ENCODE measurements around the gene PNLIP. TPM values are rescaled to one million over a fixed set of nuclear protein-coding genes. Genes with fewer than 3 reads are reported as not detected.

The PNLIP gene
- total RNA-seq, 1 donor, result not detected

DNA sequence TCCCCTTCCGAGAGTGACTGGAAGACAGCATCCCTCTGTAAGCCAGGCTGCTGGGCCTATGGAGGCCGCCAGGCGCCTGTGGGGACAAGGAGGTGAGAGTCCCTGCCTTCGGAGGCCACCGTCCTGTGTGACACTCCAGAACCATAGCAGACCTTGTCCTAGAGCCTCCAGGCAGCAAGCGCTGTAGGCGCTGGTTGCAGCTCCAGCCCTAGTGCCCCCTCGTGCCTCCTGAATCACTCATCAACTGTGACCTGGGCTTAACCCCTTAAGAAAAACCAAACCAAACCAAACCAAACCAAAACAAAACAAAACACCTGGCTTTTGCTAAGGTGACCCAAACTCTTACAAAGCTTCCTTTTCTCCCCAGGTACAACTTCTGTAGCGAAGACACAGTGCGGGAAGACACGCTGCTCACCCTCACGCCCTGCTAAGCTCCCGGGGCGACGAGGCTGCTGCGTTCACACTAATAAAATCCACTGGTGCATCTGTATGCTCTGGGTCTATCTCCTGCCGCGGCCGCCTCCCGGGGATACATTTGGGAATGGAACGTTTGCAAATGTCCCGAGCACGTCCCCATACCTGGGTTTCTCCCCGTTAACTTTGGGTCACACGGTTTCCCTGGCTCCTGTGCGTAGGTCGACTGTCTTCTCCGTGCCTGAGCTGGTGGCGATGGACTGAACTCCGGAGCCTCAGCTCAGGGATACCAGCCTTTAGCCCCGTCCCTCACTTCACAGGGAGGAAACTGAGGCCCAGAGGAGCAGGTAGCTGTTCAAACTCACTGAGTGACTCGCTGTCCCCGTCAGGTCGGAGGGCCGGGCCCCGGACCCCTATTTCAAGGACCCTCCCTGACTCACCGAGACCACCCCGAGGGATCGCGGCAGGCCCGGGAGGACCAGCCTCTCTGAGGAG is 63.2 kb downstream of the PNLIP start:
- H2AFZ ChIP-seq (ENCODE audit: low read length), result no peak overlapping the region
- DNase-seq (ENCODE audit: insufficient read length, low spot score, missing footprints), result no peak
- H3K27me3 ChIP-seq (ENCODE audit: insufficient read depth, low read length), result no peaks in the 10 kb centered on the region
- H3K36me3 ChIP-seq (ENCODE audit: insufficient read depth, low read length), result no peaks in the 10 kb centered on the region
- H3K4me1 ChIP-seq (ENCODE audit: insufficient read depth, low read length), result no peaks in the 10 kb centered on the region
- H3K27ac ChIP-seq (ENCODE audit: low read depth, low read length), result no peak overlapping the region
- no peak overlapping the region for H3K4me3 ChIP-seq (ENCODE audit: insufficient read depth, low read length)
- no peaks in the 10 kb centered on the region for H4K20me1 ChIP-seq (ENCODE audit: insufficient read depth, low read length)
- H3K9me3 ChIP-seq (ENCODE audit: low read depth, low read length), result no peaks in the 10 kb centered on the region
- TF ChIP-seq, protein P1, sequence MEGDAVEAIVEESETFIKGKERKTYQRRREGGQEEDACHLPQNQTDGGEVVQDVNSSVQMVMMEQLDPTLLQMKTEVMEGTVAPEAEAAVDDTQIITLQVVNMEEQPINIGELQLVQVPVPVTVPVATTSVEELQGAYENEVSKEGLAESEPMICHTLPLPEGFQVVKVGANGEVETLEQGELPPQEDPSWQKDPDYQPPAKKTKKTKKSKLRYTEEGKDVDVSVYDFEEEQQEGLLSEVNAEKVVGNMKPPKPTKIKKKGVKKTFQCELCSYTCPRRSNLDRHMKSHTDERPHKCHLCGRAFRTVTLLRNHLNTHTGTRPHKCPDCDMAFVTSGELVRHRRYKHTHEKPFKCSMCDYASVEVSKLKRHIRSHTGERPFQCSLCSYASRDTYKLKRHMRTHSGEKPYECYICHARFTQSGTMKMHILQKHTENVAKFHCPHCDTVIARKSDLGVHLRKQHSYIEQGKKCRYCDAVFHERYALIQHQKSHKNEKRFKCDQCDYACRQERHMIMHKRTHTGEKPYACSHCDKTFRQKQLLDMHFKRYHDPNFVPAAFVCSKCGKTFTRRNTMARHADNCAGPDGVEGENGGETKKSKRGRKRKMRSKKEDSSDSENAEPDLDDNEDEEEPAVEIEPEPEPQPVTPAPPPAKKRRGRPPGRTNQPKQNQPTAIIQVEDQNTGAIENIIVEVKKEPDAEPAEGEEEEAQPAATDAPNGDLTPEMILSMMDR (IDR thresholded peaks at IDR 0.05; ENCODE audit: extremely low read depth, low read depth, low read length), result no peak
- H3K79me2 ChIP-seq (ENCODE audit: insufficient read depth, low read length), result no peaks in the 10 kb centered on the region
- no peak overlapping the region for H3K4me2 ChIP-seq (ENCODE audit: insufficient read depth, low read length)

DNA sequence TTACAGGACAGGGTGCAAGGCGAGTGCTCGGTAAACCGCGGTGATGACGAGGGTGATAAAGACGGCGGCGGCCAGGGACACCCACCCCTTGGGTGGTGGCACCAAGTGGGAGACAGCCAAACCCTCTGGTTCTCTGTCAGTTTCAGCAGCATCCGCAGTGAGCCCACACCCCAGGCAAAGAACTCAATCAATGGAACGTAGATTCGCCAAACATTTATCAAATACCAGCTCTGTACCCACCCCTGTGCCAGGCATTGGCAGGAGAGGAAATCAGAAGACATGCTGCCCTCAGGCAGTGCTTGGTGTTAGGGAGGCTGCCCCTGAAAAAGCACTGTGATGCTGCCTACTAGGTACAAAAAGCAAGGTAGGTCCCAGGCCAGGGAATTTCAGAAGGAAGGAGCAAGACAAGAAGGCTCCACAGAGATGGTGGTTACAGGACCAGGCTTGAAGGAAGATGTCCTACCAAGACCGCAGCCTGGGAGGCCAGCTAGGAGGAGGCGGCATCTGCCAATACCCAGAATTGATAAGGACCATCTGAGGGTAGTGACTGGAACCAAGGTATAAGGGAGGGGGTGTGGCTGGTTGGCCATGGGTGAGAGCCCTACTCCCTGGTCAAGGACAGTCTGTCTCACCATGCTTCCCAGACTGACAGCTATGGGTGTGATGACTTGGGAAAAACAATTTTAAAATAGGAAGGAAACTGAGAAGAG is 64.9 kb downstream of the PNLIP start:
- Histone ChIP-seq H2AFZ (ENCODE audit: low read length) (no peak overlapping the region), H3K9me3 (ENCODE audit: low read depth, low read length) (no peaks in the 10 kb centered on the region), H3K4me2 (ENCODE audit: insufficient read depth, low read length) (no peak overlapping the region), H3K79me2 (ENCODE audit: insufficient read depth, low read length) (no peaks in the 10 kb centered on the region), H3K36me3 (ENCODE audit: insufficient read depth, low read length) (no peaks in the 10 kb centered on the region), H3K4me3 (ENCODE audit: insufficient read depth, low read length) (no peak overlapping the region), H3K27me3 (ENCODE audit: insufficient read depth, low read length) (no peaks in the 10 kb centered on the region), H4K20me1 (ENCODE audit: insufficient read depth, low read length) (no peaks in the 10 kb centered on the region), H3K4me1 (ENCODE audit: insufficient read depth, low read length) (no peaks in the 10 kb centered on the region), H3K27ac (ENCODE audit: low read depth, low read length) (no peak overlapping the region)
- no peak for DNase-seq (ENCODE audit: insufficient read length, low spot score, missing footprints)
- TF ChIP-seq, protein P1 (IDR thresholded peaks at IDR 0.05; ENCODE audit: extremely low read depth, low read depth, low read length), result no peak

DNA sequence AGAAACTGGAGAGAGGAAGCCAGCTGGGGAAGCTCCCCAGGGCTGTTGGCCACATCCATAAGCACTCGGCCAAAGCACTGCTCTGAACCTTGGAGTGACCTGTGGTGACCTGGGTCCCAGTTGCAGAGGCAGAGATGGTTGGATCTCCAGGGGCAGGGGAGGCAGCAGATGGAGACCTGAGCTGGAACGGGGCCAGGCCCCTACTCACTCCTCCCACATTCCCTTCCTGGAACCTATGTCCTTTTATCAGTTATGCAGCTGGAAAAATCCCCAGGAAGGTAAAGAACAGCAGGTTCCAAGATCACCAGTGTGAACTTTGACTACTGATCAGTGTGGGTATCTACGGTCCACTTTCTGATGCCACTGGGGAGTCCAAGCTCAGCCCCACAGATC is 65.4 kb downstream of the PNLIP start:
- no peaks in the 10 kb centered on the region for H3K27me3 ChIP-seq (ENCODE audit: insufficient read depth, low read length)
- no peaks in the 10 kb centered on the region for H3K4me1 ChIP-seq (ENCODE audit: insufficient read depth, low read length)
- TF ChIP-seq, protein P1 (IDR thresholded peaks at IDR 0.05; ENCODE audit: extremely low read depth, low read depth, low read length), result no peak
- no peaks in the 10 kb centered on the region for H4K20me1 ChIP-seq (ENCODE audit: insufficient read depth, low read length)
- no peaks in the 10 kb centered on the region for H3K79me2 ChIP-seq (ENCODE audit: insufficient read depth, low read length)
- no peak overlapping the region for H3K4me2 ChIP-seq (ENCODE audit: insufficient read depth, low read length)
- H3K27ac ChIP-seq (ENCODE audit: low read depth, low read length), result no peak overlapping the region
- no peak overlapping the region for H3K4me3 ChIP-seq (ENCODE audit: insufficient read depth, low read length)
- H3K9me3 ChIP-seq (ENCODE audit: low read depth, low read length), result no peaks in the 10 kb centered on the region
- no peak overlapping the region for H2AFZ ChIP-seq (ENCODE audit: low read length)
- peak; percentile 69 for DNase-seq (ENCODE audit: insufficient read length, low spot score, missing footprints)
- no peaks in the 10 kb centered on the region for H3K36me3 ChIP-seq (ENCODE audit: insufficient read depth, low read length)

Data from osteoblast (primary cell).